Epithelial cell of proximal tubule (primary cell): ENCODE results near the gene ADRA2B. TPM values are rescaled to one million over a fixed set of nuclear protein-coding genes. Genes with fewer than 3 reads are reported as not detected.

Experiments
- DNase-seq: peaks from one replicate; pipeline ENCODE4 v3.0.0-alpha.2; 2011; ENCODE audit warnings: low read depth
- H3K4me3 ChIP-seq: 2 replicates; pipeline ENCODE4 v1.5.1; 2011; ENCODE audit warnings: low read depth, mild to moderate bottlenecking, low read length
- total RNA-seq: library from RNA; depleted of rRNA; stranded (reverse); fragments of >200 nt; gene quantifications from 2 replicates; pipeline ENCODE4 v1.2.3, GENCODE V29; 2015
- TF ChIP-seq, protein P1 (sequence below): conservative IDR thresholded peaks from 2 replicates; pipeline ENCODE4 v1.5.1; 2012; ENCODE audit warnings: low read depth, mild to moderate bottlenecking, low read length

Gene ADRA2B
- total RNA-seq, 1 donor from 2014 or later = 0.23 TPM

DNA sequence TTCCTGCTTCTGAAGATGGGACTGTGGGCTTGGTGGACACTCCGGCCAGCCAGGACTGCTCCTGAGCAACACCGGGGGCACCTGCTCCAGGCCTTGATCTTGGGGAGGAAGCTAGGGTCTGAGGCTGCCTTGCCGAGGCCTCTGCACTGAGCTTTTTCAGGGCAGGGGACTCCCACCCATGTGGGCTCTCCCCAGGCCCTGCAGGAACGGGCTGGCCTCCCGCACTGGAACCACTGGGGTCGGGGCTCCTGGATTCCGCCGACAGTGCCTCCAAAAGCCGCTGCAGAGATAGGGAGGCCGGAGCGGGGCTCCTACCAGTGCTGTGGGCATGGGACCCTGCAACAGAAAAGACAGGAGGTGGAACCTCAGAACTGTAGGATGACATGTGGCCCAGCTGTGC lies 7.6 kb upstream of the ADRA2B start:
- no peak overlapping the region for H3K4me3 ChIP-seq
- DNase-seq = no peak
- TF ChIP-seq, protein P1, sequence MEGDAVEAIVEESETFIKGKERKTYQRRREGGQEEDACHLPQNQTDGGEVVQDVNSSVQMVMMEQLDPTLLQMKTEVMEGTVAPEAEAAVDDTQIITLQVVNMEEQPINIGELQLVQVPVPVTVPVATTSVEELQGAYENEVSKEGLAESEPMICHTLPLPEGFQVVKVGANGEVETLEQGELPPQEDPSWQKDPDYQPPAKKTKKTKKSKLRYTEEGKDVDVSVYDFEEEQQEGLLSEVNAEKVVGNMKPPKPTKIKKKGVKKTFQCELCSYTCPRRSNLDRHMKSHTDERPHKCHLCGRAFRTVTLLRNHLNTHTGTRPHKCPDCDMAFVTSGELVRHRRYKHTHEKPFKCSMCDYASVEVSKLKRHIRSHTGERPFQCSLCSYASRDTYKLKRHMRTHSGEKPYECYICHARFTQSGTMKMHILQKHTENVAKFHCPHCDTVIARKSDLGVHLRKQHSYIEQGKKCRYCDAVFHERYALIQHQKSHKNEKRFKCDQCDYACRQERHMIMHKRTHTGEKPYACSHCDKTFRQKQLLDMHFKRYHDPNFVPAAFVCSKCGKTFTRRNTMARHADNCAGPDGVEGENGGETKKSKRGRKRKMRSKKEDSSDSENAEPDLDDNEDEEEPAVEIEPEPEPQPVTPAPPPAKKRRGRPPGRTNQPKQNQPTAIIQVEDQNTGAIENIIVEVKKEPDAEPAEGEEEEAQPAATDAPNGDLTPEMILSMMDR = no peak

DNA sequence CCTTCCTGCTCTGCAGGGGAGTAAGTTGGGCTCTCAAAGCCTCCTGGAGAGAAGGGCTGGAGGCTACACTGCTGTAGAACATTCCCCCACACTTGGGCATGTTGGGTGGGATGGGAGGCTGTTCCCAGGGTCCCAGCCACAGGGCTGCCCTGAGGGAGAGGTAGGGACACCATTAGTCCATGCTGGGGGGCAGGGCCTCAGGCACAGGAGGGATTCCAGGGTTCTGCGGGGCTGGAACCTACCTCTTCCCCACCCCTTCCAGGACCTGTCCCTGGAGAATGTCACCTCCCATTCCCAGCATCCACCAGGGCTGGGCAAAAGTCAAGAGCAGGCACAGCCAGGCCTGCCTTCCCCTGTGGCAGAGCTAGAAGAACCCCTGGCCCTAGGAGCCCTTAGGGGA lies 6.9 kb upstream of the ADRA2B start:
- DNase-seq = no peak
- TF ChIP-seq, protein P1 = no peak
- H3K4me3 ChIP-seq = no peak overlapping the region

DNA sequence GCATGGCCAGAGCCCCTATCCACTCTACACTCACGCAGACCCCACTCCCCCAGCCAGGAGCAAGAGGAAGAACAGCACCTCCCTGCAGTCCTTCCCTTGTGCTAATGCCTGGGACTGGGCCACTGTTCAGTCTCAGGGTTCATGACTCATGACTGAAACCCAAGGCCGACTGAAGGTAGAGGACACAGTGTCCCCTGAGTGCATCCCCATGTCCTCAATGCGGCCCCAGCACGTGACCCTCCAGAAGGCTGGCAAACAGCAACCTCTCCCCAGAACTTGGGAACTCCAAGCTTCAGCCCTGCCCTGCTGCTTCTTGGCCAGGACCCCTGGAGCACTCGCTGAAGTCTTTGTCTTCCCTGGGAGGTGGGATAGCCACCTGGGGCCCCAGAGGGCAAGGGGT lies 6.0 kb upstream of the ADRA2B start:
- no peak overlapping the region for H3K4me3 ChIP-seq
- TF ChIP-seq, protein P1 = no peak
- DNase-seq = no peak

DNA sequence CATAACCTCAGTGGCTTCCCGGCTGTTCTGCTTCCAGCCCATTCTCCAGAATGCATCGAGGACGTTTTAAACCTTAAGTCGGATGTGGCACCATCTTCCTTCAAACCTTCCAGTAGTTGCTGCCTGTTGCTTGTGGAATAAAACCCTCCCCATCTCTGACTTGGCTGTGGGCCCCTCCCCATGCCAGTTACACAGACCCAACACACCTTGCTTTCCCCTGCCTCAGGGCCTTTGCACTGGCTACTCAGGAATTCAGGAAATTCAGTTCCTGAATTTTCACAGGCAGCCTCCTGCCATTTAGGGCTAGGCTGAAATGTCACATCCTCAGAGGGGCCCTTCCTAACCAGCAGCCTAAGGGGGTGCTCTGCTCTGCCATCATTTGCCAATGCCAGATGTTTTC lies 5.0 kb upstream of the ADRA2B start:
- DNase-seq = no peak
- TF ChIP-seq, protein P1 = no peak
- H3K4me3 ChIP-seq = no peak overlapping the region

DNA sequence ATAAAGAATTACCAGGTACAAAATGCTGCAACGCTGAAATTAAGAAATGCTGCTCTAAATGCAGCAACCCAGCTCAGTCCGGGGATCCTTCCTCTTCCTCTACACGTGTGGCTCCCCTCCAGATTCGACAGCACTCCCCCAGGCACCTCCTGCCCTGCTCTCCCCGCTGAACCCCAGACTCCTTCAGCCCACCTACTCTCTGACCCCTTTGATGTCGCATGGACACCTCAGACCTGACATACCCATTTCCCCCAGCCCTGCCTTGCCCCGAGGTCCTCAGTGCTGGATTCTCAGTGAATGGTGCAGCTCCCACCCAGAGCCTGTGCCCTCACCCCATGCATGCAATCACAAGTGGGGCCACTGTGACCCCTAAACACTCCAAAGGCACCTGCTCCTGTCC lies 4.6 kb upstream of the ADRA2B start:
- TF ChIP-seq, protein P1 = no peak
- H3K4me3 ChIP-seq = no peak overlapping the region
- no peak for DNase-seq

DNA sequence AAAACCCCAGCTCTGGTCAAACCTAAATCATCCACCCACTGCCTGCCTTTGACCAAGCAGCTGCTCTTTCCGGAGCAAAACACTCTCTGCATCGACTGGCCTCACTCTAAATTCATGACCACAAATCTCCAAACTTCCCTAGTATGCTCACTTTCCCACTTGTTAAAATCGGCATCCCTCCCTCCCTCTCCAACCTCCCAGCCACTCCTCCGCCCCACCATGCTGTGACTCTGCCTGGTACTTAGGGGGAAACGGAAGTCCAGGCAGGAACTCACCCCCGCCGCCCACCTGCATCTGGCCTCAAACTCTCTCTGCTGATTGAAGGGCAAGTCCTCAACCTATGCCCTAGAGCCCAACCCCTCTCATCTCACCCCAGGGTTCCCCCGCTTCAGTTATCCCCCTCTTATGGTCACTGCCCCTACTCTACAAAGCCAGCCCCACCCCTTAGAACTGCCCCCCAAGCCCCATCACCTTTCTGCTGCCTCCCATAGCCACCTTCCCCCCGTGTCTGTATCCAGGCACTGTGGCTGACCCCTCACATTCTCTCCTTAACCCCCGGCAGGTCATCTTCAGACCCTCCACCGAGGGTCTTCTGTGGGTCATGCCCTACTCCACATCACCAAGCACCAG lies 3.8 kb upstream of the ADRA2B start:
- no peak overlapping the region for H3K4me3 ChIP-seq
- no peak for DNase-seq
- TF ChIP-seq, protein P1 = no peak

DNA sequence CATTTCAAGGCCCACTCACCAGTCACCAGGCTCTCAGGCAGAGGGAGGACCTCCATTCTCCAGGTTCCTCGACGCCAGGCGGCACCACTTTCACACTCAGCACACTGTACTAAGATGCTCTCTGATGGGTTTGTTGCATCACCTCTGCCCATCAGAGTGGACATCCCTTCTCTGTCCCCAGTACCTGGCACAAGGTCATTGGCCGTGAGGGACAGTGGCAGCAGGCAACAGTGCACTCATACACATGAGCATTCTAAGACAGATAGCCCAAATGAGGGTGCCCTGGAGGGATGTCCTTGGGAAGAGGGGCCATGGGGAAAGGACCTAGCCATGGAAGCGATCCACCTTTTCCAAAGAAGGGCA lies 3.0 kb upstream of the ADRA2B start:
- no peak for DNase-seq
- no peak overlapping the region for H3K4me3 ChIP-seq
- TF ChIP-seq, protein P1 = no peak
